Endothelial cell (in vitro differentiated cells): ENCODE data around the gene STARD3NL. TPM values are rescaled to one million over a fixed set of nuclear protein-coding genes. Genes with fewer than 3 reads are reported as not detected.

Source experiments
- DNase-seq: peaks from one replicate; pipeline ENCODE4 v3.0.0; 2021; ENCODE audit warnings: low spot score
- H3K27ac Mint-ChIP-seq: one replicate; pipeline ENCODE4 v1.8.0; 2021; ENCODE audit warnings: mixed read lengths, inconsistent platforms; ENCODE audit not compliant: unreplicated experiment
- H3K27me3 Mint-ChIP-seq: one replicate; pipeline ENCODE4 v1.8.0; 2021; ENCODE audit warnings: mild to moderate bottlenecking, moderate library complexity, mixed read lengths, inconsistent platforms; ENCODE audit not compliant: unreplicated experiment
- H3K36me3 Mint-ChIP-seq: one replicate; pipeline ENCODE4 v1.8.0; 2021; ENCODE audit warnings: mild to moderate bottlenecking, low read depth, mixed read lengths, inconsistent platforms; ENCODE audit not compliant: unreplicated experiment
- H3K4me1 Mint-ChIP-seq: one replicate; pipeline ENCODE4 v1.8.0; 2021; ENCODE audit warnings: mild to moderate bottlenecking, mixed read lengths, inconsistent platforms; ENCODE audit not compliant: unreplicated experiment
- H3K4me3 Mint-ChIP-seq: one replicate; pipeline ENCODE4 v1.8.0; 2021; ENCODE audit warnings: mild to moderate bottlenecking, mixed read lengths, inconsistent platforms; ENCODE audit not compliant: unreplicated experiment
- H3K9me3 Mint-ChIP-seq: one replicate; pipeline ENCODE4 v1.8.0; 2021; ENCODE audit warnings: mixed read lengths, inconsistent platforms; ENCODE audit not compliant: unreplicated experiment
- total RNA-seq: library from RNA; stranded (reverse); fragmentation: NEBNext Ultra II Directional; extraction: Animal tissue kit (Norgen Biotek cat#: 25700); gene quantifications from one replicate; pipeline ENCODE4 v1.2.1, GENCODE V29; 2021; ENCODE audit not compliant: unreplicated experiment
- TF ChIP-seq, protein P1 (sequence below): fragments of 200-600 bp; sonication (generic); IDR thresholded peaks from one replicate; pipeline ENCODE4 v1.5.0; 2021; ENCODE audit warnings: antibody characterized with exemption; ENCODE audit not compliant: unreplicated experiment

STARD3NL gene
- total RNA-seq, 1 donor from 2014 or later = 92.6 TPM

DNA sequence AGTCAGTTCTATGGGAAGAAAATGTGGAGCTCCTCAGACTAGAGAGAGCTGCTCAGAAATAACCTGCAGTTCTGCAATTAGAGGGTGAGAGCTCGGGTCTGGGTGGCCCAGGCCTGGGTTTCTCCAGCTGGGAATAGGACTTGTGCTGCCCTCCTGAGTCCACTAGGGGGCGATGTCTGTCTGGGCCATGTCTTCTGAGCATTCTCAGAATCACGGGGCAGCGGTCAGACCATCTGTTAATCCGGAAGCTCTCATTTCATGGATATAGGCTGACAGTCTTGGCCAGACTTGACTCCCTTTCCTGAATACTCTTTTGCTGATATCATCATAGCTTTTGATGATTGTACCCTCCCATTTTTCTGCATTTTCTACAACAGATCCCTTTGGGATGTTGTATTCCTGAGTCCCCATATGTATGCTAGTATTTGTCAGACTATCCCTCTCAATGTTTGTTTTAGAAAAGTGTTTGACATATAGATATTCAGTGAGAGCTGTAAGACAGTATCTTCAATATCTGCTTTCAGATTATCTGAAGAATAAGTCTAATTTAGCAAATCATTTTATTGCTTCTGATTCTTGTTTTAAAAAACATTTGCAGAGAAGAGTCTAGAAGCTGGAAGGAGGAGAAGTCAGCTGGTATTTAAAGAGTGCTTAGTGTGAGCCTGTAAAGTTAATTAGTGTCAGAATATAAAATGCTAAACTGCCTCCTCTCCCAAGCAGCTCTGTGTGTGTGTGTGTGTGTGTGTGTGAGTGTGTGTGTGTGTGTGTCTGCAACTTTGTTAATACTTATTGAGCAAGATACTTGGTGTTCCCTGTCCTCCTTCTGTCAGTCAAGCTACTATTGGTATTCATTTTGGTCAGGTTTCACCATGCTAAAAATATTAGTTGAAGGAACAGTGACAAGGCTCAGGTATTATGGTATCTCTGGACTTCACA lies 38.0 kb downstream of the STARD3NL start:
- TF ChIP-seq, protein P1, sequence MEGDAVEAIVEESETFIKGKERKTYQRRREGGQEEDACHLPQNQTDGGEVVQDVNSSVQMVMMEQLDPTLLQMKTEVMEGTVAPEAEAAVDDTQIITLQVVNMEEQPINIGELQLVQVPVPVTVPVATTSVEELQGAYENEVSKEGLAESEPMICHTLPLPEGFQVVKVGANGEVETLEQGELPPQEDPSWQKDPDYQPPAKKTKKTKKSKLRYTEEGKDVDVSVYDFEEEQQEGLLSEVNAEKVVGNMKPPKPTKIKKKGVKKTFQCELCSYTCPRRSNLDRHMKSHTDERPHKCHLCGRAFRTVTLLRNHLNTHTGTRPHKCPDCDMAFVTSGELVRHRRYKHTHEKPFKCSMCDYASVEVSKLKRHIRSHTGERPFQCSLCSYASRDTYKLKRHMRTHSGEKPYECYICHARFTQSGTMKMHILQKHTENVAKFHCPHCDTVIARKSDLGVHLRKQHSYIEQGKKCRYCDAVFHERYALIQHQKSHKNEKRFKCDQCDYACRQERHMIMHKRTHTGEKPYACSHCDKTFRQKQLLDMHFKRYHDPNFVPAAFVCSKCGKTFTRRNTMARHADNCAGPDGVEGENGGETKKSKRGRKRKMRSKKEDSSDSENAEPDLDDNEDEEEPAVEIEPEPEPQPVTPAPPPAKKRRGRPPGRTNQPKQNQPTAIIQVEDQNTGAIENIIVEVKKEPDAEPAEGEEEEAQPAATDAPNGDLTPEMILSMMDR = peak; percentile 96
- Mint-ChIP-seq H3K4me1 (peaks cover 15% of the 10 kb centered on the region), H3K36me3 (peaks cover 16% of the 10 kb centered on the region), H3K4me3 (no peak overlapping the region), H3K27me3 (peaks cover 3% of the 10 kb centered on the region), H3K27ac (peak overlapping the region; percentile 55), H3K9me3 (no peaks in the 10 kb centered on the region)
- peak; percentile 82 for DNase-seq

DNA sequence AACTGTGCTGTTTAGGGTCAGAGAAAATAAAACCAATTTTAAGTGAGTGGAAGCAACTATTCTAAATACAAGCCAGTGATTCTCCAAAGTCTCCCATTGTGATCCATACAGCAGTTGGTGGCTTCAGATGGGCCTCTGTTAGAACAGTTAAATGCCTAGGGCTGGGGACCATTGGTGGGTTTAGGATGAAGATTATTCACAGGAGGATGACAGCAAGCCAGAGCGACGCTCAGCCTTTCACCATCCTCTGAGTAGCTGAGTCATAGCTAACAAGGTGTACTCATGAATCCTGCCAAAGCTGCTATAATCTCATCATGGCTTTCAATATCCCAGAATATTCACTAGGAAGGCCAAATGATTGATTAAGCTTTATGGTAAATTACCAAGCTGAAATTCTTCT lies 39.6 kb downstream of the STARD3NL start:
- Mint-ChIP-seq H3K4me1 (peaks cover 8% of the 10 kb centered on the region), H3K9me3 (no peaks in the 10 kb centered on the region), H3K27me3 (peaks cover 3% of the 10 kb centered on the region), H3K4me3 (no peak overlapping the region), H3K36me3 (peaks cover 24% of the 10 kb centered on the region), H3K27ac (no peak overlapping the region)
- TF ChIP-seq, protein P1 = no peak
- no peak for DNase-seq

DNA sequence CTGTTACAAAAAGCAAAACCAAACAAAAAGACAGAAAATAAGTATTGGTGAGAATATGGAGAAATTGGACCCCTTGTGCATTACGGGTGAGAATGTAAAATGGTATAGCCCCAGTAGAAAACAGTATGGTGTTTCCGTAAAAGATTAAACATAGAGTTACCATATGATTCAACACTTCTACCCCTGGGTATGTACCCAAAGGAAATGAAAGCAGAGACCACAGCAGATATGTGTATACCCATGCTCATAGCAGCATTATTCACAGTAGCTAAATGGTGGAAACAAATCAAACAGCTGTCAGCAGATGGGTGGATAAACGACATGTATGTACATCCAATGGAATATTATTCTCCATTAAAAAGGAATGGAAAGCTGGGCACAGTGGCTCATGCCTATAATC lies 42.4 kb downstream of the STARD3NL start:
- Mint-ChIP-seq H3K4me3 (peak overlapping the region; percentile 17), H3K27me3 (peaks cover 3% of the 10 kb centered on the region), H3K27ac (no peak overlapping the region), H3K36me3 (peaks cover 32% of the 10 kb centered on the region), H3K9me3 (no peaks in the 10 kb centered on the region), H3K4me1 (peaks cover 8% of the 10 kb centered on the region)
- no peak for DNase-seq
- TF ChIP-seq, protein P1 = no peak

DNA sequence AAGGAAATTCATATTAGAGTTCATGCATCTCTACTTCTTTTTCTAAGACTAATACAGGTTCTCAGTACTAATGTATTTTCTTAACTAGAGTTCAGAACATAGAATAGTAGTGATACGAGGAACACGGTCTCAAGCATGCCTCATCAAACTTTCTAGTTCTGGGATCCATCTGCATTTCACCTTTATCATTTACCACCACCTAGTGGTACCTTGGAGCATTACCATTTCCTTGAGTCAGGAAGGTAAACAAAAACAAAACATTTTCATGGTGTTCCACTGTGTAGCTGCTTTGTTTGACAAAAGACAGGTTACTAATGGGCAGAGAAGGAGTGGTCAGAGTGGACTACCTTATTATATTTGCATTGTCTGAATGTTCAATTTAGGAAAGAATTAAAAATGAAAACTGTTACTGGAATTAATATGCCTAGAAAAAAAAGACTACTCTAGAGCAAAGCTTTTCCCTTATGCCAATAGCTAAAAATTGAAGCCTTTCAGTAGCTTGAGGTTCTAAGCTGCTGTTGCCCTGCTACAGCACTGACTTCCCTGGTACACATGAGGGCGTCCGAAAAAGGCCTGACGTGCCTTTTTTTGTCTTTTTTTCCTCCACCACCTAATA lies 44.5 kb downstream of the STARD3NL start:
- Mint-ChIP-seq H3K4me1 (peaks cover 6% of the 10 kb centered on the region), H3K4me3 (no peak overlapping the region), H3K27ac (peak overlapping the region; percentile 85), H3K9me3 (no peaks in the 10 kb centered on the region), H3K27me3 (no peaks in the 10 kb centered on the region), H3K36me3 (peaks cover 28% of the 10 kb centered on the region)
- TF ChIP-seq, protein P1 = peak; percentile 94
- peak; percentile 39 for DNase-seq

DNA sequence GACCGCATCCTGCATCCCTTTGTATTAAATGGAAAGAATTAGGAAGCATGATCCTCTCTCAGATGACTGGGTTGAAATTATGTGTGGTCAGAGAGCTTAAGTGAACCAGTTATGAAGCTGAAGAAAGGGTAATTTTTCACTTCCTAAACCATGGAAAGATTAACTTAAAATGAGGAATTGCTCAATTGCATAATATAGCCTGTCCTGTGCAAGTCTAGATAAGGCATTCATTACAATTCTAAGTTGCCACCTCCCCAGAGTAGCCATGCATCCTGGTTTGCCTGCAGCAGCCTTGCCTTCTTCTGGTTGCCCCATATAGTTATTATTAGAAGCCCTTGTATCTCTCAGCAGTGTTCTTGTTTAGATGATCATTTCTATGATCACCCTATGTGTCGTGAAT lies 45.3 kb downstream of the STARD3NL start:
- H3K27ac Mint-ChIP-seq = no peak overlapping the region

More for the DNA sequence above, 45.3 kb downstream of the STARD3NL start:
- H3K4me3 Mint-ChIP-seq = no peak overlapping the region
- peaks cover 6% of the 10 kb centered on the region for H3K4me1 Mint-ChIP-seq
- TF ChIP-seq, protein P1 = no peak
- no peaks in the 10 kb centered on the region for H3K27me3 Mint-ChIP-seq
- H3K36me3 Mint-ChIP-seq = peaks cover 28% of the 10 kb centered on the region
- no peak for DNase-seq
- H3K9me3 Mint-ChIP-seq = no peaks in the 10 kb centered on the region
